ENCODE data around the gene IFNE. TPM values are rescaled to one million over a fixed set of nuclear protein-coding genes. Genes with fewer than 3 reads are reported as not detected.
A peak's percentile ranks its signal among the peaks of the same experiment; 100 is the strongest.

The IFNE gene, protein sequence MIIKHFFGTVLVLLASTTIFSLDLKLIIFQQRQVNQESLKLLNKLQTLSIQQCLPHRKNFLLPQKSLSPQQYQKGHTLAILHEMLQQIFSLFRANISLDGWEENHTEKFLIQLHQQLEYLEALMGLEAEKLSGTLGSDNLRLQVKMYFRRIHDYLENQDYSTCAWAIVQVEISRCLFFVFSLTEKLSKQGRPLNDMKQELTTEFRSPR
- total RNA-seq = not detected

DNA sequence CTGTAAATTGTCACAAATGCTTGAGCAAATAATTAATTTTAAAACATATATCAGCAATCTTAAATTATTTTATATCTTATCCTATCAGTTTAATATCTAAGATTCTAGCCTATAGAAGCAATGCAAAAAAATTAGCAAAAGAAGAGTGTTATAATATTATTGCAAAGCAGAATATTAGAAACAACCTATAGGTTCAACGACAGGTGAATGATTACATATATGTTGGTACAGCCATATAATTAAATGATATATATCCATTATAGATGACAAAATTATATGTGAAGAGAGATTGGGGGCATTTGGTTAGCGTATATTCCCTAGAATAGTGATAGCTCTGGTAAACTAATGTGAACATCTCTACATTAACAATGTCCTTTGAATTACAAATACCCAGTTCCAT is at the start of gene IFNE:
Gene IFNE, minus strand, starts transcription at position 101 of the 400 bp plus-strand sequence. CDS start 619 bp downstream, outside the sequence.
- TF ChIP-seq, protein P1, sequence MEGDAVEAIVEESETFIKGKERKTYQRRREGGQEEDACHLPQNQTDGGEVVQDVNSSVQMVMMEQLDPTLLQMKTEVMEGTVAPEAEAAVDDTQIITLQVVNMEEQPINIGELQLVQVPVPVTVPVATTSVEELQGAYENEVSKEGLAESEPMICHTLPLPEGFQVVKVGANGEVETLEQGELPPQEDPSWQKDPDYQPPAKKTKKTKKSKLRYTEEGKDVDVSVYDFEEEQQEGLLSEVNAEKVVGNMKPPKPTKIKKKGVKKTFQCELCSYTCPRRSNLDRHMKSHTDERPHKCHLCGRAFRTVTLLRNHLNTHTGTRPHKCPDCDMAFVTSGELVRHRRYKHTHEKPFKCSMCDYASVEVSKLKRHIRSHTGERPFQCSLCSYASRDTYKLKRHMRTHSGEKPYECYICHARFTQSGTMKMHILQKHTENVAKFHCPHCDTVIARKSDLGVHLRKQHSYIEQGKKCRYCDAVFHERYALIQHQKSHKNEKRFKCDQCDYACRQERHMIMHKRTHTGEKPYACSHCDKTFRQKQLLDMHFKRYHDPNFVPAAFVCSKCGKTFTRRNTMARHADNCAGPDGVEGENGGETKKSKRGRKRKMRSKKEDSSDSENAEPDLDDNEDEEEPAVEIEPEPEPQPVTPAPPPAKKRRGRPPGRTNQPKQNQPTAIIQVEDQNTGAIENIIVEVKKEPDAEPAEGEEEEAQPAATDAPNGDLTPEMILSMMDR (IDR thresholded peaks at IDR 0.05) = no peak
- Histone ChIP-seq H3K27me3 (replicated peaks; ENCODE audit: insufficient read depth) (no peaks in the 10 kb centered on the region), H3K9me3 (peaks cover 3% of the 10 kb centered on the region), H3K27ac (no peak within 1 kb of the TSS), H3K4me3 (peak within 1 kb of the TSS; percentile 14), H3K36me3 (no peaks in the 10 kb centered on the region), H3K4me1 (ENCODE audit: control insufficient read depth in 1 of 2, low read depth in 2 of 2) (no peaks in the 10 kb centered on the region)
- no peak for ATAC-seq (ENCODE audit: insufficient number of reproducible peaks, low FRiP score, low read depth)
- DNase-seq (ENCODE audit: low spot score) = no peak

DNA sequence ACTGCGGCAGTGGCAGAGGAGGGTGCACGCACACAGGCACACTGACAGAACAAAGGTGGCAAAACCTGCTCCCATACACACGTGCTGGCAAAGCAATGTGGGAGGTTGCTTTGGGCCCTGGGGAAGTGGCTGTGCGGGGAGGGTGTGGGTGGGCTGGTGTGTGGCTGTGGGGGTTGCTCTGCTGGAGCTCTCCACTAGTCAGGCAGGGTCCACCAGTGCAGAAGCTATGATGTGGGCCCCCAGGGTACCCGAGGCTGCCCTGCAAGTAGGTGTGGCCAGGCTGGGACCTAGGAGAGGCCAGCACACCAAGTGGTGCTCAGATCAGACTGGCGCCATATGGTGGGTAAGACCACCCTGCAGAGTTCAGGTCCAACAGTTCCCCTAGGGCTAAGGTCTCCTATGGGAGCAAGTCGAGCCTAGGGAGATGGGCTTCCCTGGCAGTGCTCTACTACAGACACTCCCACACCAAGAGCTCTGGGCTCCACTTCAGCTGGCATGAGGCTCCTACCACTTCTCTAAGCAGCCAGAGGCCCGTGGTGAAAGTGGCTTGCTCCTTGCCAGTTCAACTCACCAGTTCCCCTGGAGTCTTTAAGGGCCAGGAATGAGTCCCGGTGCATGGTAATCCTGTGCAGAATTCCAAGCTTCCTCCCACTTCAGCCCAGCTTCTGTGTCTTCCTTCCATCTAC is 46.2 kb upstream of the IFNE start:
- ATAC-seq (ENCODE audit: insufficient number of reproducible peaks, low FRiP score, low read depth) = no peak

DNA sequence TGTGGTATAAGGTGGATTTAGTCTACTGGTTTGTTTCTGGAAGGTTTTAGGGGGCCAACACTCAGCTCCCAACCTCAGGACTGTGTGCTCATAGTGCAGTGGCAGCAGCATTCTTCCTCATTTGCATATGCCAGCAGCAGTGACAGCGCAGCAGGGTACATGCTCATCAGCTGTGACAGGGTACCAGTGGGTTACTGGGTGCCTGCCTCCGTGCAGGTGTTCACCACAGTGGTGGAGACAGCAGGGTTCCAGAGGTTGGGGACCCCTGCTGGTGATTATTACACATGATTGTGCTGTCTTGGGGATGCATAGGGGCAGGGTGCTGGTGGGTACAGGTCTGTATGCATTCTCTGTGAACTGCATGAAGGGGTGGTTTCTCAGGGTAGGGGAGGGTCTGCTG is 45.5 kb upstream of the IFNE start:
- H3K27me3 ChIP-seq (replicated peaks; ENCODE audit: insufficient read depth) = no peaks in the 10 kb centered on the region
- ATAC-seq (ENCODE audit: insufficient number of reproducible peaks, low FRiP score, low read depth) = no peak

More for the DNA sequence above, 46.2 kb upstream of the IFNE start:
- Histone ChIP-seq H3K36me3 (no peaks in the 10 kb centered on the region), H3K9me3 (no peaks in the 10 kb centered on the region), H3K4me1 (ENCODE audit: control insufficient read depth in 1 of 2, low read depth in 2 of 2) (no peaks in the 10 kb centered on the region), H3K27me3 (replicated peaks; ENCODE audit: insufficient read depth) (no peaks in the 10 kb centered on the region), H3K4me3 (no peak overlapping the region), H3K27ac (no peak overlapping the region)
- TF ChIP-seq, protein P1 (IDR thresholded peaks at IDR 0.05) = no peak
- DNase-seq (ENCODE audit: low spot score) = no peak

DNA sequence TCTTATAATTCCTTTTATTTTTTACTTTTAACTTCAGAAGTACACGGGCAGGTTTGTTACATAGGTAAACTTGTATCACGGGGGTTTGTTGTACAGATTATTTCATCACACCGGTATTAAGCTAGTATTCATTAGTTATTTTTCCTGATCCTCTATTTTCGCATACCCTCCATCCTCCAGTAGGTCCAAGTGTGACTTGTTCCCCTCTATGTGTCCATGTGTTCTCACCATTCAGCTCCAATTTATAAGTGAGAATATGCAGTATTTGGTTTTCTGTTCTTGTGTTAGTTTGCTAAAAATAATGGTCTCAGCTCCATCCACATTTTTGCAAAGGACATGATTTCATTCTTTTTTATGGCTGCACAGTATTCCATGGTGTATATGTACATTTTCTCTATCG is 43.1 kb upstream of the IFNE start:
- H3K27me3 ChIP-seq (replicated peaks; ENCODE audit: insufficient read depth) = no peaks in the 10 kb centered on the region
- H3K4me3 ChIP-seq = no peak overlapping the region
- no peak overlapping the region for H3K27ac ChIP-seq
- DNase-seq (ENCODE audit: low spot score) (no peak), ATAC-seq (ENCODE audit: insufficient number of reproducible peaks, low FRiP score, low read depth) (no peak)
- no peaks in the 10 kb centered on the region for H3K36me3 ChIP-seq
- no peaks in the 10 kb centered on the region for H3K9me3 ChIP-seq
- TF ChIP-seq, protein P1 (IDR thresholded peaks at IDR 0.05) = no peak
- H3K4me1 ChIP-seq (ENCODE audit: control insufficient read depth in 1 of 2, low read depth in 2 of 2) = no peaks in the 10 kb centered on the region

More for the DNA sequence above, 45.5 kb upstream of the IFNE start:
- no peaks in the 10 kb centered on the region for H3K4me1 ChIP-seq (ENCODE audit: control insufficient read depth in 1 of 2, low read depth in 2 of 2)
- no peak overlapping the region for H3K27ac ChIP-seq
- DNase-seq (ENCODE audit: low spot score) = no peak
- no peak overlapping the region for H3K4me3 ChIP-seq
- TF ChIP-seq, protein P1 (IDR thresholded peaks at IDR 0.05) = no peak
- no peaks in the 10 kb centered on the region for H3K36me3 ChIP-seq
- H3K9me3 ChIP-seq = no peaks in the 10 kb centered on the region

DNA sequence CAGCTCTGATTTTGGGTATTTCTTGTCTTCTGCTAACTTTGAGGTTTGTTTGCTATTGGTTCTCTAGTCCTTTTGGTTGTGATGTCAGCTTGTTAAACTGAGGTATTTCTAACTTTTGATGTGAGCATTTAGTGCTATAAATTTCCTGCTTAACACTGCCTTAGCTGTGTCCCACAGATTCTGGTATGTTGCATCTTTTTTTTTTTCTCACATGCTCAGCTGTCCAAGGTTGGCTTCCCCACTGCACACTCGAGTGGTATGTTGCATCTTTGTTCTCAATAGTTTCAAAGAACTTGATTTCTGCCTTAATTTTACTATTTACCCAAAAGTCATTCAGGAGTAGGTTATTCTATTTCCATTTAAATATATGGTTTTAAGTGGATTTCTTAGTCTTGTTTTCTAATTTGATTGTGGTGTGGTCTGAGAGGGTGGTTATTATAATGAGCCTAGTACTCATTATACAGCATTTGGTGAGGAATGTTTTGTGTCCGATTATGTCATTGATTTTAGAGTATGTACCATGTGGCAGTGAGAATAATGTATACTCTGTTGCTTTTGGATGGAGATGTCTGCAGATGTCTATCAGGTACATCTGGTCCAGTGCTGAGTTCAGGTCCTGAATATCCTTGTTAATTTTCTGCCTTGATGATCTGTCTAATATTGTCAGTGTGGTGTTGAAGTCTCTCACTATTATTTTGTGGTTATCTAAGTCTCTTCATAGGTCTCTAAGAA is 42.2 kb upstream of the IFNE start:
- Histone ChIP-seq H3K4me1 (ENCODE audit: control insufficient read depth in 1 of 2, low read depth in 2 of 2) (no peaks in the 10 kb centered on the region), H3K9me3 (no peaks in the 10 kb centered on the region), H3K27me3 (replicated peaks; ENCODE audit: insufficient read depth) (no peaks in the 10 kb centered on the region), H3K4me3 (no peak overlapping the region), H3K36me3 (no peaks in the 10 kb centered on the region), H3K27ac (no peak overlapping the region)
- DNase-seq (ENCODE audit: low spot score) = no peak
- no peak for ATAC-seq (ENCODE audit: insufficient number of reproducible peaks, low FRiP score, low read depth)
- TF ChIP-seq, protein P1 (IDR thresholded peaks at IDR 0.05) = no peak

All from thoracic aorta (tissue), 2 donors.